ENCODE measurements around the gene GREB1L.
"Not testable (repeated sequence)": the region's sequence is repeated elsewhere in the genome, so short reads cannot be mapped to it uniquely, and the experiment has no call there.

The GREB1L gene

DNA sequence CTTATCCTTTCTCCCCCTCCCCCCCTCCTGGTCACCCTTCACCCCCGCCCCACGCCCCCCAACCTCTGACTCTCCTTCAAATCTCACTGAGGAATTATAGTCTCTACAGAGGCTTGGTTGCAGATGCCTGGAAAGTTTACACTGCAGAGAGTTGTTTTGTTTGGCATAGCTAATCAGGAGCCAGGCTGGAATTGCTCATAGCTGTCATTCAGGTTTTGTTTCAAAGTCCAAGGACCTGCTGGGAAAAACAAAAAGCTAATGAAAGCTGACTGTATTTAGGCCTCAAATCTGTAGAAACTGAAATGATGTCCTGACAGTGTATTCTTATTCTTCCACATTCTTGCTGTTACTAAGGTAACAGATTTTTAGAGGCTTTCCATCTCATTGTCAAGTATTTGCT, 22.6 kb downstream of the GREB1L start:
- no peak overlapping the region for H3K4me3 ChIP-seq (ENCODE audit: low read depth, low read length)
- H3K9me3 ChIP-seq (ENCODE audit: control insufficient read depth, insufficient read depth, low read depth, low read length): no peaks in the 10 kb centered on the region
- H3K36me3 ChIP-seq (ENCODE audit: control insufficient read depth, insufficient read depth, low read length): no peaks in the 10 kb centered on the region
- H3K4me1 ChIP-seq (ENCODE audit: control insufficient read depth, insufficient read depth, low read length): peaks cover 59% of the 10 kb centered on the region
- no peaks in the 10 kb centered on the region for H3K27me3 ChIP-seq (ENCODE audit: control insufficient read depth, insufficient read depth, low read length)
- no peak overlapping the region for H3K27ac ChIP-seq (ENCODE audit: low read depth, low read length)
- no peak overlapping the region for H3K9ac ChIP-seq (ENCODE audit: low read length)

DNA sequence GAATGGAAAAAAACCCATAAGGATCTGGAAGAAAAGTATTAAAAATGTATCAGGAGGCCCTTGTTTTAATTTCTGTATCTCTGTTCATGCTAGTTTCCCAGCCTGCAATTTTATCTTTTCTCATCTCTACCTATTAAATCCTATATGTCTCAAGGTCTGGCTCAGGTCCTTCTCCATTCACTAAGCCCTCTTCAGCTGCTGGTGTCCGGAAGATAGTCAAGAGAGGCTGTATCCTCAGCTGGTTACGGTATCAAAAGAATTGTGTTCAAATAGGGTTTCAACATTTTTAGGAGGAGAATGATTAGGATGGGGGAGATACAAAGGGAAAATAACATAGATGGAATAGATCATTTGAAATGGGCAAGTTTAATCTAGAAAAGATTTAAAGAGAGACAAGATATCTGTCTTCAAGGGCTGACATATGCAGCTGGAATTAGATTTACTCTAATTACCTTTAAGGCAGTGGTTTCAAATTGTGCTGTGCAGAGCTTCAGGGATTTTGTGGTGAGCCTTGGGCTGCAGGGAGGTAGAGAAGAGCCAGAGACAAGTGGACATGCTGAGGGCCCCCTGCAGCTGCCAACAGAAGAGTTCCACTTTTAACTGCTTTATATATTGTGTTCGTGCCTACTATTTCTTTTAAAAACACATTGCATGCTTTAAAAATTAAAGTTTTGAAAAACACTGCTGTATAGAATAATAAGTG, 24.1 kb downstream of the GREB1L start:
- no peaks in the 10 kb centered on the region for H3K27me3 ChIP-seq (ENCODE audit: control insufficient read depth, insufficient read depth, low read length)

GRCh38 chr18:21267400-21267799, 25.4 kb downstream of the GREB1L start:
- Histone ChIP-seq H3K4me3 (ENCODE audit: low read depth, low read length) (no peak overlapping the region), H3K27ac (ENCODE audit: low read depth, low read length) (no peak overlapping the region), H3K27me3 (ENCODE audit: control insufficient read depth, insufficient read depth, low read length) (no peaks in the 10 kb centered on the region), H3K9me3 (ENCODE audit: control insufficient read depth, insufficient read depth, low read depth, low read length) (no peaks in the 10 kb centered on the region), H3K4me1 (ENCODE audit: control insufficient read depth, insufficient read depth, low read length) (peaks cover 39% of the 10 kb centered on the region), H3K9ac (ENCODE audit: low read length) (no peak overlapping the region), H3K36me3 (ENCODE audit: control insufficient read depth, insufficient read depth, low read length) (no peaks in the 10 kb centered on the region)

More for the DNA sequence above, 24.1 kb downstream of the GREB1L start:
- Histone ChIP-seq H3K9ac (ENCODE audit: low read length) (no peak overlapping the region), H3K9me3 (ENCODE audit: control insufficient read depth, insufficient read depth, low read depth, low read length) (no peaks in the 10 kb centered on the region), H3K4me3 (ENCODE audit: low read depth, low read length) (no peak overlapping the region), H3K36me3 (ENCODE audit: control insufficient read depth, insufficient read depth, low read length) (no peaks in the 10 kb centered on the region), H3K4me1 (ENCODE audit: control insufficient read depth, insufficient read depth, low read length) (peaks cover 48% of the 10 kb centered on the region), H3K27ac (ENCODE audit: low read depth, low read length) (no peak overlapping the region)

DNA sequence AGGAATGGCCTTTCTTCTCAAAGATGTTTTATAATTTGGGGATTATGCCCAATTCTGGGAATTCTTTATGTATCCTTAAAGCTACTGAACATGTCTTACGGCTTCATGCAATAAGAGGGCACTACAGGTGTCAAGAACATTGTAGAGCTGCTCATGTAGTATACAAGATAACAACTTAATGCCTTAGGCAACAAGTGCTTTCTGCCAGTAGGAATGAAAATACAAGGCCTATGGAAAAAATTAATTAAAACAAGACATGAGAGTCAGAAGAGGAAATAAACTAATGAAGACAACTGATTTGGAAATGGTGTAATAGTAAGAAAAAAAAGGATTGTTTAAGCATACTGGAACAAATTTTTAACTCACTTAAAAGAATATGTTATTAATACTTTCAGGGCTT, 27.3 kb downstream of the GREB1L start:
- Histone ChIP-seq H3K9me3 (ENCODE audit: control insufficient read depth, insufficient read depth, low read depth, low read length) (no peaks in the 10 kb centered on the region), H3K9ac (ENCODE audit: low read length) (no peak overlapping the region), H3K4me1 (ENCODE audit: control insufficient read depth, insufficient read depth, low read length) (peaks cover 19% of the 10 kb centered on the region), H3K36me3 (ENCODE audit: control insufficient read depth, insufficient read depth, low read length) (no peaks in the 10 kb centered on the region), H3K27ac (ENCODE audit: low read depth, low read length) (no peak overlapping the region), H3K4me3 (ENCODE audit: low read depth, low read length) (no peak overlapping the region), H3K27me3 (ENCODE audit: control insufficient read depth, insufficient read depth, low read length) (no peaks in the 10 kb centered on the region)

GRCh38 chr18:21270453-21270852, 28.4 kb downstream of the GREB1L start:
- Histone ChIP-seq H3K27ac (ENCODE audit: low read depth, low read length) (no peak overlapping the region), H3K4me3 (ENCODE audit: low read depth, low read length) (no peak overlapping the region), H3K36me3 (ENCODE audit: control insufficient read depth, insufficient read depth, low read length) (no peaks in the 10 kb centered on the region), H3K27me3 (ENCODE audit: control insufficient read depth, insufficient read depth, low read length) (no peaks in the 10 kb centered on the region), H3K4me1 (ENCODE audit: control insufficient read depth, insufficient read depth, low read length) (peaks cover 10% of the 10 kb centered on the region), H3K9me3 (ENCODE audit: control insufficient read depth, insufficient read depth, low read depth, low read length) (no peaks in the 10 kb centered on the region), H3K9ac (ENCODE audit: low read length) (no peak overlapping the region)

- Histone ChIP-seq H3K36me3 (ENCODE audit: control insufficient read depth, insufficient read depth, low read length) (no peaks in the 10 kb centered on the region), H3K27ac (ENCODE audit: low read depth, low read length) (no peak overlapping the region), H3K9me3 (ENCODE audit: control insufficient read depth, insufficient read depth, low read depth, low read length) (no peaks in the 10 kb centered on the region), H3K4me1 (ENCODE audit: control insufficient read depth, insufficient read depth, low read length) (no peaks in the 10 kb centered on the region; the same call in 1 of the 2 replicates), H3K27me3 (ENCODE audit: control insufficient read depth, insufficient read depth, low read length) (no peaks in the 10 kb centered on the region), H3K9ac (ENCODE audit: low read length) (no peak overlapping the region), H3K4me3 (ENCODE audit: low read depth, low read length) (no peak overlapping the region)
Observed at GRCh38 chr18:21272016-21272579, 30.1 kb downstream of the GREB1L start.

DNA sequence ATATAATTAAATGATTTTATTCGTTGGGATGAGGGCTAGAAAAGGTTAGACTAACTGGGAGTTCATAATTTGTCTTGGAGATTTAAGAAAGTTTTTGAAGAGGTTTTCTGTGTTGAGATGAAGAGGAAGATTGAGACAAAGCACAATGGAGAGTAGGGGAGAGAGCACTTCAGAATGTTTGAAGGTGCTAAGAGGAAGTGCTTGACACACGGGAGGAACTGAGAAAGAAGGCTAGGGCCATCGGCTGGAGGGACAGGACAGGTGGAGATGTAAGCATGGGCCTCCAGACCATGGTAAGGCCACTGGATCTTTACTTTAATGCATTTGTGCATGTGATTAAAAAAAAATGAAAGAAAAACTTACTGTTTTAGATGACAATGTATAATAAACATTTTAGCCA, 31.5 kb downstream of the GREB1L start:
- H3K4me1 ChIP-seq (ENCODE audit: control insufficient read depth, insufficient read depth, low read length): no peaks in the 10 kb centered on the region; the same call in 1 of the 2 replicates
- H3K4me3 ChIP-seq (ENCODE audit: low read depth, low read length): no peak overlapping the region
- H3K27me3 ChIP-seq (ENCODE audit: control insufficient read depth, insufficient read depth, low read length): no peaks in the 10 kb centered on the region
- H3K36me3 ChIP-seq (ENCODE audit: control insufficient read depth, insufficient read depth, low read length): no peaks in the 10 kb centered on the region
- H3K27ac ChIP-seq (ENCODE audit: low read depth, low read length): no peak overlapping the region
- no peak overlapping the region for H3K9ac ChIP-seq (ENCODE audit: low read length)
- H3K9me3 ChIP-seq (ENCODE audit: control insufficient read depth, insufficient read depth, low read depth, low read length): no peaks in the 10 kb centered on the region

GRCh38 chr18:21275645-21276044, 33.6 kb downstream of the GREB1L start:
- Histone ChIP-seq H3K9ac (ENCODE audit: low read length) (no peak overlapping the region), H3K4me3 (ENCODE audit: low read depth, low read length) (no peak overlapping the region), H3K27me3 (ENCODE audit: control insufficient read depth, insufficient read depth, low read length) (no peaks in the 10 kb centered on the region), H3K9me3 (ENCODE audit: control insufficient read depth, insufficient read depth, low read depth, low read length) (no peaks in the 10 kb centered on the region), H3K4me1 (ENCODE audit: control insufficient read depth, insufficient read depth, low read length) (no peaks in the 10 kb centered on the region; the same call in 1 of the 2 replicates), H3K36me3 (ENCODE audit: control insufficient read depth, insufficient read depth, low read length) (no peaks in the 10 kb centered on the region), H3K27ac (ENCODE audit: low read depth, low read length) (no peak overlapping the region)

DNA sequence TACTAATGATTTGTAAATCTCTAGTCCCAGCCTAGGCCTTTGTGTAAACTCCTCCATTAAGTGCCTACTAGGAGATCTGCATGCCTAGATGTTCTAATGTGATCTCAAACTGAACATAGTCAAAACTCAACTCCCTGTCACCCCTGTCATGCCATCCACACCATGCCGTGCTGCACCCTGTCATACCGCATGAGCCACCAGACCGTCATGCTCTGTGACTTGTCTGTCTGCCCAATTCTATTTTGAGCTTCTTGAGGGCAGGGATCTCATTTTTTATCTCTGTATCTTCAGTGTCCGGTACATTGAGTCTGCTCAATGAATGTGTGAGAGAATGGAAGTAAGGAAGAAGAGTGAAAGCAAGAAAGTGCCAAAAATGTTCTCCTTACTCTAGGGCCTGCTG, 35.5 kb downstream of the GREB1L start:
- H3K4me1 ChIP-seq (ENCODE audit: control insufficient read depth, insufficient read depth, low read length): no peaks in the 10 kb centered on the region
- H3K9me3 ChIP-seq (ENCODE audit: control insufficient read depth, insufficient read depth, low read depth, low read length): no peaks in the 10 kb centered on the region

GRCh38 chr18:21278218-21278617, 36.2 kb downstream of the GREB1L start:
- not testable (repeated sequence) for H3K27ac ChIP-seq (ENCODE audit: low read depth, low read length); H3K4me1 ChIP-seq (ENCODE audit: control insufficient read depth, insufficient read depth, low read length); H3K9me3 ChIP-seq (ENCODE audit: control insufficient read depth, insufficient read depth, low read depth, low read length); H3K27me3 ChIP-seq (ENCODE audit: control insufficient read depth, insufficient read depth, low read length); H3K36me3 ChIP-seq (ENCODE audit: control insufficient read depth, insufficient read depth, low read length); H3K4me3 ChIP-seq (ENCODE audit: low read depth, low read length); H3K9ac ChIP-seq (ENCODE audit: low read length)

More for the DNA sequence above, 35.5 kb downstream of the GREB1L start:
- Histone ChIP-seq H3K4me3 (ENCODE audit: low read depth, low read length) (no peak overlapping the region), H3K27me3 (ENCODE audit: control insufficient read depth, insufficient read depth, low read length) (no peaks in the 10 kb centered on the region), H3K27ac (ENCODE audit: low read depth, low read length) (no peak overlapping the region), H3K36me3 (ENCODE audit: control insufficient read depth, insufficient read depth, low read length) (no peaks in the 10 kb centered on the region), H3K9ac (ENCODE audit: low read length) (no peak overlapping the region)

GRCh38 chr18:21281603-21282002, 39.6 kb downstream of the GREB1L start:
- H3K4me3 ChIP-seq (ENCODE audit: low read depth, low read length): no peak overlapping the region
- no peaks in the 10 kb centered on the region for H3K9me3 ChIP-seq (ENCODE audit: control insufficient read depth, insufficient read depth, low read depth, low read length)
- H3K36me3 ChIP-seq (ENCODE audit: control insufficient read depth, insufficient read depth, low read length): no peaks in the 10 kb centered on the region
- H3K27ac ChIP-seq (ENCODE audit: low read depth, low read length): no peak overlapping the region
- H3K4me1 ChIP-seq (ENCODE audit: control insufficient read depth, insufficient read depth, low read length): no peaks in the 10 kb centered on the region
- no peak overlapping the region for H3K9ac ChIP-seq (ENCODE audit: low read length)
- no peaks in the 10 kb centered on the region for H3K27me3 ChIP-seq (ENCODE audit: control insufficient read depth, insufficient read depth, low read length)

All from HUES6 (cell line).